ENCODE measurements around the gene MYOD1. TPM values are rescaled to one million over a fixed set of nuclear protein-coding genes. Genes with fewer than 3 reads are reported as not detected.

MYOD1 gene
- total RNA-seq, 1 experiment from 2014 or later = not detected

GRCh38 chr11:17722000-17722643 lies 2.8 kb downstream of the MYOD1 start:
- no peak for DNase-seq (ENCODE audit: low read depth, low spot score)
- no TSS peak for BruUV-seq (replicated peaks)
- Histone ChIP-seq H3K27me3 (ENCODE audit: control insufficient read depth, insufficient read depth, low read length) (peaks cover 22% of the 10 kb centered on the region), H3K36me3 (ENCODE audit: control insufficient read depth, insufficient read depth, low read length) (no peaks in the 10 kb centered on the region), H3K9me3 (ENCODE audit: control insufficient read depth, insufficient read depth, low read depth, low read length) (no peaks in the 10 kb centered on the region), H3K4me3 (ENCODE audit: low read depth in 2 of 2, low read length in 2 of 2) (no peak overlapping the region), H3K27ac (ENCODE audit: low read length) (no peak overlapping the region), H3K4me1 (ENCODE audit: control insufficient read depth, insufficient read depth, low read length) (no peaks in the 10 kb centered on the region)
- peak; percentile 79 for TF ChIP-seq CTCF (IDR thresholded peaks at IDR 0.05)
- TF ChIP-seq SIN3A (IDR thresholded peaks at IDR 0.05; ENCODE audit: borderline replicate concordance, insufficient read depth, low read depth, low read length) = no peak
- peak; percentile 44 for ATAC-seq
- ChIA-PET CTCF (interaction anchor here (1.0 kb wide), 1 partner anchor 123 kb away, joined by 3 read pairs; no protein-coding TSS in a partner anchor), POLR2A (no interaction called here)
- in situ Hi-C loops (cut with HindIII; ENCODE audit: low pct_unique_long_range_greater_than_20kb, low sequenced_read_pairs) = no loop called here
- intact Hi-C loops (cut with micrococcal nuclease; ENCODE audit: unreplicated experiment) = no loop called here

- POLR2A ChIA-PET = no interaction called here
- Histone ChIP-seq H3K4me3 (ENCODE audit: low read depth in 2 of 2, low read length in 2 of 2) (no peak overlapping the region), H3K27ac (ENCODE audit: low read length) (no peak overlapping the region), H3K27me3 (ENCODE audit: control insufficient read depth, insufficient read depth, low read length) (peaks cover 15% of the 10 kb centered on the region), H3K9me3 (ENCODE audit: control insufficient read depth, insufficient read depth, low read depth, low read length) (no peaks in the 10 kb centered on the region), H3K4me1 (ENCODE audit: control insufficient read depth, insufficient read depth, low read length) (no peaks in the 10 kb centered on the region), H3K36me3 (ENCODE audit: control insufficient read depth, insufficient read depth, low read length) (no peaks in the 10 kb centered on the region)
- no peak for TF ChIP-seq TCF7L2 (IDR thresholded peaks at IDR 0.05; ENCODE audit: low read depth, low read length)
- no peak for TF ChIP-seq CTCF (IDR thresholded peaks at IDR 0.05)
- no peak for TF ChIP-seq REST (IDR thresholded peaks at IDR 0.05; ENCODE audit: insufficient read depth in 1 of 2, low read depth in 2 of 2, low read length in 1 of 2)
- TF ChIP-seq SIN3A (IDR thresholded peaks at IDR 0.05; ENCODE audit: borderline replicate concordance, insufficient read depth, low read depth, low read length) = no peak
- no peak for TF ChIP-seq POLR2AphosphoS5 (IDR thresholded peaks at IDR 0.05; ENCODE audit: low read depth, low read length)
- intact Hi-C loops (cut with micrococcal nuclease; ENCODE audit: unreplicated experiment) = no loop called here
- no peak for DNase-seq (ENCODE audit: low read depth, low spot score)
- ATAC-seq = no peak
- CTCF ChIA-PET = no interaction called here
- no TSS peak for BruUV-seq (replicated peaks)
- in situ Hi-C loops (cut with HindIII; ENCODE audit: low pct_unique_long_range_greater_than_20kb, low sequenced_read_pairs) = no loop called here
Observed at GRCh38 chr11:17724020-17724908, 4.9 kb downstream of the MYOD1 start.

All from Panc1 (cell line).